GM19455 (cell line): ENCODE measurements around the gene DAPP1.

Source experiments
- ATAC-seq: cut with Tn5 transposase; IDR thresholded peaks from one replicate; pipeline ENCODE4 v1.9.1; 2021; ENCODE audit not compliant: unreplicated experiment

Gene DAPP1

GRCh38 chr4:99893839-99894160, 77.2 kb downstream of the DAPP1 start:
- ATAC-seq: peak; percentile 7

GRCh38 chr4:99894161-99894997, 77.8 kb downstream of the DAPP1 start, which contains the start of gene LAMTOR3:
LAMTOR3 (minus strand) TSS chr4:99894427; CDS start chr4:99893963, 464 bp downstream.
- ATAC-seq: peak; percentile 100

- no peak for ATAC-seq
Observed at GRCh38 chr4:99894998-99895397, 78.4 kb downstream of the DAPP1 start.

GRCh38 chr4:99915449-99915848, 98.8 kb downstream of the DAPP1 start:
- no peak for ATAC-seq

- no peak for ATAC-seq
Observed at GRCh38 chr4:99917575-99917974, 100.9 kb downstream of the DAPP1 start.

GRCh38 chr4:99918656-99919055, 102.0 kb downstream of the DAPP1 start:
- ATAC-seq: no peak
